OCI-LY7 (cell line): Measurements from ENCODE around the gene DPP10. TPM values are rescaled to one million over a fixed set of nuclear protein-coding genes. Genes with fewer than 3 reads are reported as not detected.

ENCODE experiments used
- BruUV-seq: library from RNA; stranded (reverse); fragments of 400-500 nt; replicated peaks from 2 replicates; lab custom pipeline; 2021; lab: Mats Ljungman, UMichigan
- CTCF ChIA-PET: fragments of 300-600 bp; sonication (Branson Sonifier 250); formaldehyde crosslinking; loops from one replicate; lab custom pipeline; 2022; ENCODE audit warnings: antibody characterized with exemption; ENCODE audit not compliant: unreplicated experiment; lab: Charles Lee
- POLR2A ChIA-PET: fragments of 300-600 bp; sonication (Branson Sonifier 250); formaldehyde crosslinking; loops from one replicate; lab custom pipeline; 2022; ENCODE audit warnings: antibody characterized with exemption; lab: Charles Lee
- DNase-seq: peaks from one replicate; pipeline ENCODE4 v3.0.0-alpha.2; 2015; ENCODE audit warnings: low spot score
- H2AFZ ChIP-seq: fragments of 200-600 bp; sonication (generic), shearing (Covaris generic); 2 replicates; pipeline ENCODE4 v1.6.1; 2014; ENCODE audit warnings: mild to moderate bottlenecking, antibody characterized with exemption, low read length, moderate library complexity
- H3K27ac ChIP-seq: fragments of 200-600 bp; sonication (generic); 2 replicates; pipeline ENCODE4 v1.5.1; 2014; ENCODE audit warnings: mixed run types, low read depth, mild to moderate bottlenecking, moderate library complexity, low read length, inconsistent platforms; ENCODE audit not compliant: poor library complexity, severe bottlenecking
- H3K36me3 ChIP-seq: fragments of 200-600 bp; sonication (generic); 2 replicates; pipeline ENCODE4 v1.6.1; 2014; ENCODE audit warnings: mild to moderate bottlenecking, antibody characterized with exemption, low read length, moderate library complexity, mixed read lengths; ENCODE audit not compliant: insufficient read depth
- H3K4me1 ChIP-seq: fragments of 200-600 bp; sonication (generic); 2 replicates; pipeline ENCODE4 v1.5.1; 2014; ENCODE audit warnings: mild to moderate bottlenecking, low read length; ENCODE audit not compliant: insufficient read depth, poor library complexity, severe bottlenecking
- H3K4me2 ChIP-seq: fragments of 200-600 bp; sonication (generic); 2 replicates; pipeline ENCODE4 v1.6.1; 2014; ENCODE audit warnings: mild to moderate bottlenecking, low read length
- H3K4me3 ChIP-seq: fragments of 200-600 bp; sonication (generic); 2 replicates; pipeline ENCODE4 v1.5.1; 2014; ENCODE audit warnings: mild to moderate bottlenecking, low read depth, low read length; ENCODE audit not compliant: poor library complexity, severe bottlenecking
- H3K79me2 ChIP-seq: fragments of 200-600 bp; sonication (generic); 2 replicates; pipeline ENCODE4 v1.6.1; 2016; ENCODE audit warnings: low read depth, mild to moderate bottlenecking, low read length, moderate library complexity, mixed read lengths; ENCODE audit not compliant: insufficient read depth
- H3K9me2 ChIP-seq: fragments of 200-600 bp; sonication (generic); 2 replicates; pipeline ENCODE4 v1.6.1; 2016; ENCODE audit warnings: mild to moderate bottlenecking, low read length, mixed read lengths; ENCODE audit not compliant: insufficient read depth
- H3K9me3 ChIP-seq: fragments of 200-600 bp; sonication (generic); 2 replicates; pipeline ENCODE4 v1.6.1; 2014; ENCODE audit warnings: mild to moderate bottlenecking, mixed run types, low read length, mixed read lengths
- H4K20me1 ChIP-seq: fragments of 200-600 bp; sonication (generic); 2 replicates; pipeline ENCODE4 v1.6.1; 2014; ENCODE audit warnings: mild to moderate bottlenecking, antibody characterized with exemption, low read length, moderate library complexity, mixed read lengths; ENCODE audit not compliant: insufficient read depth
- CTCF ChIP-seq: fragments of 200-600 bp; sonication (generic); conservative IDR thresholded peaks from 2 replicates; pipeline ENCODE4 v1.5.1; 2014; ENCODE audit warnings: mild to moderate bottlenecking, antibody characterized with exemption, low read length, moderate library complexity, mixed read lengths
- EZH2phosphoT487 ChIP-seq: fragments of 200-600 bp; sonication (generic); IDR thresholded peaks from 2 replicates; pipeline ENCODE4 v1.6.1; 2018; ENCODE audit warnings: low read depth, borderline replicate concordance, mild to moderate bottlenecking, mixed run types, antibody characterized with exemption, low read length, moderate library complexity, mixed read lengths
- intact Hi-C: fragments of 100-400 bp; cut with micrococcal nuclease; formaldehyde crosslinking; loops from one replicate; pipeline ENCODE4 v1.10.0; 2022; ENCODE audit not compliant: unreplicated experiment
- total RNA-seq, 2 experiments: library from RNA; depleted of rRNA in 1 of 2; stranded (reverse); fragments of >200 nt in 1 of 2; shearing (Covaris generic) in 1 of 2; gene quantifications; 2 replicates each; pipeline ENCODE4 v1.2.3, GENCODE V29; 2014 to 2022

The DPP10 gene
- total RNA-seq, 2 experiments from 2014 or later = not detected

GRCh38 chr2:114456566-114456965, 14.1 kb downstream of the DPP10 start:
- no peaks in the 10 kb centered on the region for H3K9me3 ChIP-seq
- no peak overlapping the region for H3K27ac ChIP-seq
- H4K20me1 ChIP-seq = no peaks in the 10 kb centered on the region
- no peak overlapping the region for H2AFZ ChIP-seq
- ChIA-PET CTCF (no interaction called here), POLR2A (no interaction called here)
- no peak overlapping the region for H3K4me3 ChIP-seq
- TF ChIP-seq EZH2phosphoT487 = no peak
- no peak for TF ChIP-seq CTCF
- intact Hi-C loops = no loop called here
- no peaks in the 10 kb centered on the region for H3K4me1 ChIP-seq
- no peaks in the 10 kb centered on the region for H3K36me3 ChIP-seq
- H3K79me2 ChIP-seq = no peaks in the 10 kb centered on the region
- no peaks in the 10 kb centered on the region for H3K9me2 ChIP-seq
- DNase-seq = no peak
- no peak overlapping the region for H3K4me2 ChIP-seq
- no TSS peak for BruUV-seq

- TF ChIP-seq CTCF (no peak), EZH2phosphoT487 (no peak)
- Histone ChIP-seq H2AFZ (no peak overlapping the region), H4K20me1 (no peaks in the 10 kb centered on the region), H3K4me1 (no peaks in the 10 kb centered on the region), H3K4me3 (no peak overlapping the region), H3K9me2 (no peaks in the 10 kb centered on the region), H3K27ac (no peak overlapping the region), H3K9me3 (no peaks in the 10 kb centered on the region), H3K36me3 (no peaks in the 10 kb centered on the region), H3K79me2 (no peaks in the 10 kb centered on the region), H3K4me2 (no peak overlapping the region)
- CTCF ChIA-PET = no interaction called here
- intact Hi-C loops = no loop called here
- BruUV-seq = no TSS peak
- DNase-seq = no peak
- POLR2A ChIA-PET = no interaction called here
Observed at GRCh38 chr2:114457956-114458355, 15.5 kb downstream of the DPP10 start.

- Histone ChIP-seq H3K4me2 (no peak overlapping the region), H3K9me3 (no peaks in the 10 kb centered on the region), H3K79me2 (no peaks in the 10 kb centered on the region), H2AFZ (no peak overlapping the region), H3K4me1 (no peaks in the 10 kb centered on the region), H3K27ac (no peak overlapping the region), H3K36me3 (no peaks in the 10 kb centered on the region), H3K4me3 (no peak overlapping the region), H3K9me2 (no peaks in the 10 kb centered on the region), H4K20me1 (no peaks in the 10 kb centered on the region)
- POLR2A ChIA-PET = no interaction called here
- TF ChIP-seq CTCF = no peak
- no peak for TF ChIP-seq EZH2phosphoT487
- CTCF ChIA-PET = no interaction called here
- DNase-seq = no peak
- BruUV-seq = no TSS peak
- intact Hi-C loops = no loop called here
Observed at GRCh38 chr2:114461116-114461515, 18.7 kb downstream of the DPP10 start.
